Adrenal gland (tissue), 12 donors: ENCODE measurements around the gene TOMM5. TPM values are rescaled to one million over a fixed set of nuclear protein-coding genes. Genes with fewer than 3 reads are reported as not detected.

Experiments used
- DNase-seq, 7 donors: peaks; one replicate each; pipeline ENCODE4 v3.0.0-alpha.2; 2019 to 2020
- H3K27ac ChIP-seq, 5 donors: fragments of 200-600 bp; sonication (generic) in 4 of 5; 1 replicate in 3 of 5; 2 replicates in 2 of 5; pipeline versions ENCODE4 v1.5.1 to v1.8.0; 2016 to 2020; ENCODE audit warnings: mild to moderate bottlenecking in 1 of 5
- H3K27me3 ChIP-seq: fragments of 200-600 bp; 2 replicates; pipeline ENCODE4 v1.8.0; 2021
- H3K36me3 ChIP-seq, 2 donors: fragments of 200-600 bp; replicated peaks in 1 of 2; 1 replicate in 1 of 2; 2 replicates in 1 of 2; pipeline versions ENCODE4 v1.5.1 to v1.8.0; 2018 to 2022
- H3K4me1 ChIP-seq, 2 donors: fragments of 200-600 bp; replicated peaks in 1 of 2; 1 replicate in 1 of 2; 2 replicates in 1 of 2; pipeline versions ENCODE4 v1.5.1 to v1.8.0; 2018 to 2021
- H3K4me3 ChIP-seq, 4 donors: fragments of 200-600 bp; sonication (generic) in 3 of 4; one replicate each; pipeline ENCODE4 v1.5.1; 2016 to 2018
- H3K9me3 ChIP-seq, 3 donors: fragments of 200-600 bp; sonication (generic) in 1 of 3; replicated peaks in 1 of 3; 1 replicate in 2 of 3; 2 replicates in 1 of 3; pipeline versions ENCODE4 v1.5.1 to v1.8.0; 2016 to 2021
- CTCF ChIP-seq, 6 experiments: fragments of 450-650 bp in 4 of 6; fragments of 200-600 bp in 2 of 6; sonication (generic) in 1 of 6; IDR thresholded peaks; 1 replicate in 5 of 6; 2 replicates in 1 of 6; pipeline versions ENCODE4 v1.5.1 to v1.8.0; 2016 to 2021; ENCODE audit warnings: antibody characterized with exemption in 6 of 6, mild to moderate bottlenecking in 2 of 6, moderate library complexity in 1 of 6
- POLR2A ChIP-seq, 2 donors: fragments of 450-650 bp; IDR thresholded peaks; one replicate each; pipeline ENCODE4 v1.6.1; 2017; ENCODE audit warnings: antibody characterized with exemption in 2 of 2, mild to moderate bottlenecking in 2 of 2, moderate library complexity in 1 of 2
- WGBS, 4 donors: extraction: QIAGEN DNeasy Blood & Tissue Kit in 2 of 4; methylation state at CpG; one replicate each; pipeline versions ENCODE4 v1.1.5 to v1.1.7; 2013 to 2017; 5-methylcytosine and 5-hydroxymethylcytosine counted together
- intact Hi-C, 2 donors: fragments of 100-400 bp; cut with DNase I; formaldehyde crosslinking; loops; one replicate each; pipeline versions ENCODE4 v1.14.1 to v1.15.0; 2022 to 2023
- polyA plus RNA-seq, 3 donors: library from polyadenylated mRNA; stranded (reverse); fragments of 200-250 nt in 2 of 3; fragments of 350-450 nt in 1 of 3; fragmentation: Illumina TruSeq in 1 of 3; extraction: RNeasy Lipid Tissue Mini Kit (QIAGEN cat#74804) in 1 of 3; gene quantifications; one replicate each; pipeline ENCODE4 v1.2.3, GENCODE V29; 2013 to 2014
- total RNA-seq, 9 donors: library from RNA; depleted of rRNA in 4 of 9; stranded (reverse); fragments of >200 nt in 4 of 9; fragments of 120-200 nt in 1 of 9; fragmentation: NEBNext Ultra II Directional in 1 of 9; extraction: Animal tissue kit (Norgen Biotek cat#: 25700) in 1 of 9; gene quantifications; one replicate each; pipeline versions ENCODE4 v1.1.0 to v1.2.4, GENCODE V29; 2013 to 2023
- donor health status: healthy with polysubstance abuse.
- donor health status: Bipolar disorder and iron deficiency.
- donor health status: DM: yes; HTN: yes; CAD: no.
- donor health status: DM: no; HTN: no; CAD: no.
- donor health status: DM: no; HTN: no; CAD: no.
- donor health status: DM: yes; HTN: yes; CAD: no.

Gene TOMM5
- total and polyA plus RNA-seq, 12 donors, result 41.0 to 319 (median 84.0) TPM

GRCh38 chr9:37563806-37564513, 28.4 kb downstream of the TOMM5 start:
- TF ChIP-seq CTCF (IDR thresholded peaks at IDR 0.05), result no peak
- TF ChIP-seq POLR2A (IDR thresholded peaks at IDR 0.05), result no peak
- intact Hi-C loops, result no loop called here
- DNase-seq, result no peak
- Histone ChIP-seq H3K4me3 (no peak overlapping the region), H3K27me3 (no peaks in the 10 kb centered on the region), H3K27ac (no peak overlapping the region), H3K9me3 (no peaks in the 10 kb centered on the region), H3K36me3 (no peaks in the 10 kb centered on the region), H3K4me1 (no peaks in the 10 kb centered on the region)
- 65 to 98% (median 74%) methylated on average over 2 to 3 of the region's 3 CpGs for WGBS, 4 donors

DNA sequence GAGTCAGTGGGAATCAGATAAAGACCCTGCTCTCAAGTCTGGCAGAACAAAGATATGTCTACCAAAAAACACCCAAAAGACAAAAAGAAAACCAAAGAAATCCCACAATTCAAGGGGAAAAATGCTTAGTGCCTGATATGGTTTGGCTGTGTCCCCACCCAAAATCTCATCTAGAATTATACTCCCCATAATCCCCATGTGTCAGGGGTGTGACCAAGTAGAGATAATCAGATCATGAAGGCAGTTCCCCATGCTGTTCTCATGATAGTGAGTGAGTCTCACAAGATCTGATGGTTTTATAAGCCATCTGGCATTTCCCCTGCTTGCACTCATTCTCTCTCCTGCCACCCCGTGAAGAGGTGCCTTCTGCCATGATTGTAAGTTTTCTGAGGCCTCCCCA, 29.6 kb downstream of the TOMM5 start:
- H3K27ac ChIP-seq, result no peak overlapping the region
- H3K36me3 ChIP-seq, result no peaks in the 10 kb centered on the region
- H3K4me3 ChIP-seq, result no peak overlapping the region
- TF ChIP-seq CTCF (IDR thresholded peaks at IDR 0.05), result no peak
- no peak for TF ChIP-seq POLR2A (IDR thresholded peaks at IDR 0.05)
- no peak for DNase-seq
- H3K27me3 ChIP-seq, result no peaks in the 10 kb centered on the region
- H3K9me3 ChIP-seq, result no peaks in the 10 kb centered on the region
- no peaks in the 10 kb centered on the region for H3K4me1 ChIP-seq
- WGBS, 4 donors, result 75 to 100% (median 90%) methylated on average over 1 of the region's 1 CpG
- intact Hi-C loops, result no loop called here

GRCh38 chr9:37561682-37562081, 30.7 kb downstream of the TOMM5 start:
- intact Hi-C loops, result no loop called here
- 54 to 83% (median 77%) methylated on average over 2 of the region's 2 CpGs for WGBS, 4 donors
- TF ChIP-seq CTCF (IDR thresholded peaks at IDR 0.05) (no peak), POLR2A (IDR thresholded peaks at IDR 0.05) (no peak)

GRCh38 chr9:37559855-37560592, 32.4 kb downstream of the TOMM5 start:
- H3K27me3 ChIP-seq, result no peaks in the 10 kb centered on the region
- no peaks in the 10 kb centered on the region for H3K4me1 ChIP-seq
- TF ChIP-seq CTCF (IDR thresholded peaks at IDR 0.05), result no peak
- TF ChIP-seq POLR2A (IDR thresholded peaks at IDR 0.05), result no peak
- no peaks in the 10 kb centered on the region for H3K9me3 ChIP-seq
- no peak overlapping the region for H3K27ac ChIP-seq
- H3K4me3 ChIP-seq, result no peak overlapping the region
- no peak for DNase-seq
- intact Hi-C loops, result no loop called here
- no peaks in the 10 kb centered on the region for H3K36me3 ChIP-seq
- 94 to 100% (median 97%) methylated on average over 4 to 5 of the region's 5 CpGs for WGBS, 4 donors

More at GRCh38 chr9:37561682-37562081, 30.7 kb downstream of the TOMM5 start:
- Histone ChIP-seq H3K27ac (no peak overlapping the region), H3K36me3 (no peaks in the 10 kb centered on the region), H3K27me3 (no peaks in the 10 kb centered on the region), H3K9me3 (no peaks in the 10 kb centered on the region), H3K4me1 (no peaks in the 10 kb centered on the region), H3K4me3 (no peak overlapping the region)
- DNase-seq, result no peak
